OCI-LY7 (cell line): Measurements from ENCODE around the gene MCM5. TPM values are rescaled to one million over a fixed set of nuclear protein-coding genes. Genes with fewer than 3 reads are reported as not detected.

Experiments used
- BruUV-seq: library from RNA; stranded (reverse); fragments of 400-500 nt; replicated peaks from 2 replicates; lab custom pipeline; 2021; lab: Mats Ljungman, UMichigan
- CTCF ChIA-PET: fragments of 300-600 bp; sonication (Branson Sonifier 250); formaldehyde crosslinking; loops from one replicate; lab custom pipeline; 2022; ENCODE audit warnings: antibody characterized with exemption; ENCODE audit not compliant: unreplicated experiment; lab: Charles Lee
- POLR2A ChIA-PET: fragments of 300-600 bp; sonication (Branson Sonifier 250); formaldehyde crosslinking; loops from one replicate; lab custom pipeline; 2022; ENCODE audit warnings: antibody characterized with exemption; lab: Charles Lee
- DNase-seq: peaks from one replicate; pipeline ENCODE4 v3.0.0-alpha.2; 2015; ENCODE audit warnings: low spot score
- H2AFZ ChIP-seq: fragments of 200-600 bp; sonication (generic), shearing (Covaris generic); 2 replicates; pipeline ENCODE4 v1.6.1; 2014; ENCODE audit warnings: mild to moderate bottlenecking, antibody characterized with exemption, low read length, moderate library complexity
- H3K27ac ChIP-seq: fragments of 200-600 bp; sonication (generic); 2 replicates; pipeline ENCODE4 v1.5.1; 2014; ENCODE audit warnings: mixed run types, low read depth, mild to moderate bottlenecking, moderate library complexity, low read length, inconsistent platforms; ENCODE audit not compliant: poor library complexity, severe bottlenecking
- H3K36me3 ChIP-seq: fragments of 200-600 bp; sonication (generic); 2 replicates; pipeline ENCODE4 v1.6.1; 2014; ENCODE audit warnings: mild to moderate bottlenecking, antibody characterized with exemption, low read length, moderate library complexity, mixed read lengths; ENCODE audit not compliant: insufficient read depth
- H3K4me1 ChIP-seq: fragments of 200-600 bp; sonication (generic); 2 replicates; pipeline ENCODE4 v1.5.1; 2014; ENCODE audit warnings: mild to moderate bottlenecking, low read length; ENCODE audit not compliant: insufficient read depth, poor library complexity, severe bottlenecking
- H3K4me2 ChIP-seq: fragments of 200-600 bp; sonication (generic); 2 replicates; pipeline ENCODE4 v1.6.1; 2014; ENCODE audit warnings: mild to moderate bottlenecking, low read length
- H3K4me3 ChIP-seq: fragments of 200-600 bp; sonication (generic); 2 replicates; pipeline ENCODE4 v1.5.1; 2014; ENCODE audit warnings: mild to moderate bottlenecking, low read depth, low read length; ENCODE audit not compliant: poor library complexity, severe bottlenecking
- H3K79me2 ChIP-seq: fragments of 200-600 bp; sonication (generic); 2 replicates; pipeline ENCODE4 v1.6.1; 2016; ENCODE audit warnings: low read depth, mild to moderate bottlenecking, low read length, moderate library complexity, mixed read lengths; ENCODE audit not compliant: insufficient read depth
- H3K9me2 ChIP-seq: fragments of 200-600 bp; sonication (generic); 2 replicates; pipeline ENCODE4 v1.6.1; 2016; ENCODE audit warnings: mild to moderate bottlenecking, low read length, mixed read lengths; ENCODE audit not compliant: insufficient read depth
- H3K9me3 ChIP-seq: fragments of 200-600 bp; sonication (generic); 2 replicates; pipeline ENCODE4 v1.6.1; 2014; ENCODE audit warnings: mild to moderate bottlenecking, mixed run types, low read length, mixed read lengths
- H4K20me1 ChIP-seq: fragments of 200-600 bp; sonication (generic); 2 replicates; pipeline ENCODE4 v1.6.1; 2014; ENCODE audit warnings: mild to moderate bottlenecking, antibody characterized with exemption, low read length, moderate library complexity, mixed read lengths; ENCODE audit not compliant: insufficient read depth
- CTCF ChIP-seq: fragments of 200-600 bp; sonication (generic); conservative IDR thresholded peaks from 2 replicates; pipeline ENCODE4 v1.5.1; 2014; ENCODE audit warnings: mild to moderate bottlenecking, antibody characterized with exemption, low read length, moderate library complexity, mixed read lengths
- EZH2phosphoT487 ChIP-seq: fragments of 200-600 bp; sonication (generic); IDR thresholded peaks from 2 replicates; pipeline ENCODE4 v1.6.1; 2018; ENCODE audit warnings: low read depth, borderline replicate concordance, mild to moderate bottlenecking, mixed run types, antibody characterized with exemption, low read length, moderate library complexity, mixed read lengths
- intact Hi-C: fragments of 100-400 bp; cut with micrococcal nuclease; formaldehyde crosslinking; loops from one replicate; pipeline ENCODE4 v1.10.0; 2022; ENCODE audit not compliant: unreplicated experiment
- total RNA-seq, 2 experiments: library from RNA; depleted of rRNA in 1 of 2; stranded (reverse); fragments of >200 nt in 1 of 2; shearing (Covaris generic) in 1 of 2; gene quantifications; 2 replicates each; pipeline ENCODE4 v1.2.3, GENCODE V29; 2014 to 2022

Gene MCM5
- total RNA-seq, 2 experiments from 2014 or later: 242 to 360 TPM

- POLR2A ChIA-PET: interaction anchor here (1.1 kb wide), 1 partner anchor 14 kb away, joined by 3 read pairs; no protein-coding TSS in a partner anchor
- no peak overlapping the region for H3K4me2 ChIP-seq
- DNase-seq: no peak
Measured at GRCh38 chr22:35418088-35418487, 18.1 kb downstream of the MCM5 start.

GRCh38 chr22:35418731-35419130, 18.8 kb downstream of the MCM5 start:
- Histone ChIP-seq H3K9me3 (no peaks in the 10 kb centered on the region), H3K9me2 (no peaks in the 10 kb centered on the region), H4K20me1 (no peaks in the 10 kb centered on the region; the same call in 1 of the 2 replicates), H3K4me1 (peaks cover 13% of the 10 kb centered on the region), H3K4me2 (no peak overlapping the region), H3K27ac (no peak overlapping the region), H3K4me3 (no peak overlapping the region), H3K79me2 (peaks cover 7% of the 10 kb centered on the region; the same call in 1 of the 2 replicates), H3K36me3 (peaks cover 98% of the 10 kb centered on the region), H2AFZ (no peak overlapping the region)
- intact Hi-C loops: no loop called here
- ChIA-PET POLR2A (interaction anchor here (1.5 kb wide), 1 partner anchor 10 kb away, joined by 4 read pairs; no protein-coding TSS in a partner anchor), CTCF (no interaction called here)
- TF ChIP-seq EZH2phosphoT487: no peak
- no peak for TF ChIP-seq CTCF
- DNase-seq: no peak
- no TSS peak for BruUV-seq

More at GRCh38 chr22:35418088-35418487, 18.1 kb downstream of the MCM5 start:
- Histone ChIP-seq H4K20me1 (no peaks in the 10 kb centered on the region; the same call in 1 of the 2 replicates), H3K9me2 (no peaks in the 10 kb centered on the region), H3K4me1 (peaks cover 19% of the 10 kb centered on the region), H3K27ac (no peak overlapping the region), H3K4me3 (no peak overlapping the region), H3K36me3 (peaks cover 98% of the 10 kb centered on the region), H2AFZ (no peak overlapping the region), H3K9me3 (no peaks in the 10 kb centered on the region), H3K79me2 (peaks cover 11% of the 10 kb centered on the region; the same call in 1 of the 2 replicates)
- BruUV-seq: no TSS peak
- CTCF ChIA-PET: no interaction called here
- TF ChIP-seq EZH2phosphoT487 (no peak), CTCF (no peak)
- intact Hi-C loops: no loop called here

- Histone ChIP-seq H3K9me3 (no peaks in the 10 kb centered on the region), H3K4me3 (no peak overlapping the region), H3K4me2 (no peak overlapping the region), H3K4me1 (peaks cover 3% of the 10 kb centered on the region), H3K36me3 (peaks cover 99% of the 10 kb centered on the region), H3K27ac (no peak overlapping the region), H4K20me1 (no peaks in the 10 kb centered on the region; the same call in 1 of the 2 replicates), H3K9me2 (no peaks in the 10 kb centered on the region), H2AFZ (no peak overlapping the region), H3K79me2 (peaks cover 4% of the 10 kb centered on the region; the same call in 1 of the 2 replicates)
- TF ChIP-seq EZH2phosphoT487: no peak
- TF ChIP-seq CTCF: no peak
- BruUV-seq: no TSS peak
- intact Hi-C loops: no loop called here
- ChIA-PET CTCF (no interaction called here), POLR2A (interaction anchor here (1.5 kb wide), 1 partner anchor 11 kb away, joined by 4 read pairs; no protein-coding TSS in a partner anchor)
- DNase-seq: no peak
Measured at GRCh38 chr22:35419756-35420155, 19.8 kb downstream of the MCM5 start.
